Dermis microvascular lymphatic vessel endothelial cell (primary cell): ENCODE results near the gene FBXL22. TPM values are rescaled to one million over a fixed set of nuclear protein-coding genes. Genes with fewer than 3 reads are reported as not detected.

Source experiments
- DNase-seq, 2 donors: peaks; one replicate each; pipeline versions ENCODE4 v3.0.0 to v3.0.0-alpha.2; 2010; ENCODE audit warnings: low read depth in 2 of 2
- total RNA-seq: library from RNA; depleted of rRNA; stranded (reverse); fragments of >200 nt; gene quantifications from 2 replicates; pipeline ENCODE4 v1.2.1, GENCODE V29; 2014

Gene FBXL22
- total RNA-seq = under 0.01 and 0.13 TPM in 2 replicates

- no peak for DNase-seq
Measured at GRCh38 chr15:63597038-63597790, at the start of gene FBXL22. FBXL22 (plus strand) TSS chr15:63597387; CDS start chr15:63597393, 6 bp downstream.

GRCh38 chr15:63551400-63551799 is 45.8 kb upstream of the FBXL22 start:
- DNase-seq = peak in 1 of 2 donors; percentile 13

GRCh38 chr15:63553388-63553791 is 43.8 kb upstream of the FBXL22 start:
- DNase-seq = peak; percentile 86 to 89

- DNase-seq = no peak
Measured at GRCh38 chr15:63554337-63554927, 42.8 kb upstream of the FBXL22 start.

GRCh38 chr15:63555507-63555906 is 41.7 kb upstream of the FBXL22 start:
- DNase-seq = no peak

- DNase-seq = no peak
Measured at GRCh38 chr15:63556246-63556645, 40.9 kb upstream of the FBXL22 start.

GRCh38 chr15:63556736-63557135 is 40.5 kb upstream of the FBXL22 start:
- DNase-seq = no peak

GRCh38 chr15:63559753-63560152 is 37.4 kb upstream of the FBXL22 start:
- DNase-seq = no peak

- DNase-seq = no peak
Measured at GRCh38 chr15:63560741-63561448, 36.3 kb upstream of the FBXL22 start.

GRCh38 chr15:63564093-63564492 is 33.1 kb upstream of the FBXL22 start:
- no peak for DNase-seq

GRCh38 chr15:63565536-63566186 is 31.5 kb upstream of the FBXL22 start:
- DNase-seq = no peak

- no peak for DNase-seq
Measured at GRCh38 chr15:63572749-63573464, 24.3 kb upstream of the FBXL22 start.

- DNase-seq = no peak
Measured at GRCh38 chr15:63573533-63573932, 23.7 kb upstream of the FBXL22 start.

GRCh38 chr15:63575312-63575711 is 21.9 kb upstream of the FBXL22 start:
- DNase-seq = no peak

GRCh38 chr15:63576441-63576840 is 20.7 kb upstream of the FBXL22 start:
- no peak for DNase-seq

GRCh38 chr15:63582179-63582578 is 15.0 kb upstream of the FBXL22 start:
- DNase-seq = no peak

- DNase-seq = no peak
Measured at GRCh38 chr15:63582718-63583426, 14.3 kb upstream of the FBXL22 start.

- DNase-seq = no peak
Measured at GRCh38 chr15:63586790-63587189, 10.4 kb upstream of the FBXL22 start.

GRCh38 chr15:63587527-63587926 is 9.7 kb upstream of the FBXL22 start:
- DNase-seq = peak in 1 of 2 donors; percentile 29

- no peak for DNase-seq
Measured at GRCh38 chr15:63588826-63589225, 8.4 kb upstream of the FBXL22 start.
